ENCODE measurements around the gene HPDL.

The HPDL gene

DNA sequence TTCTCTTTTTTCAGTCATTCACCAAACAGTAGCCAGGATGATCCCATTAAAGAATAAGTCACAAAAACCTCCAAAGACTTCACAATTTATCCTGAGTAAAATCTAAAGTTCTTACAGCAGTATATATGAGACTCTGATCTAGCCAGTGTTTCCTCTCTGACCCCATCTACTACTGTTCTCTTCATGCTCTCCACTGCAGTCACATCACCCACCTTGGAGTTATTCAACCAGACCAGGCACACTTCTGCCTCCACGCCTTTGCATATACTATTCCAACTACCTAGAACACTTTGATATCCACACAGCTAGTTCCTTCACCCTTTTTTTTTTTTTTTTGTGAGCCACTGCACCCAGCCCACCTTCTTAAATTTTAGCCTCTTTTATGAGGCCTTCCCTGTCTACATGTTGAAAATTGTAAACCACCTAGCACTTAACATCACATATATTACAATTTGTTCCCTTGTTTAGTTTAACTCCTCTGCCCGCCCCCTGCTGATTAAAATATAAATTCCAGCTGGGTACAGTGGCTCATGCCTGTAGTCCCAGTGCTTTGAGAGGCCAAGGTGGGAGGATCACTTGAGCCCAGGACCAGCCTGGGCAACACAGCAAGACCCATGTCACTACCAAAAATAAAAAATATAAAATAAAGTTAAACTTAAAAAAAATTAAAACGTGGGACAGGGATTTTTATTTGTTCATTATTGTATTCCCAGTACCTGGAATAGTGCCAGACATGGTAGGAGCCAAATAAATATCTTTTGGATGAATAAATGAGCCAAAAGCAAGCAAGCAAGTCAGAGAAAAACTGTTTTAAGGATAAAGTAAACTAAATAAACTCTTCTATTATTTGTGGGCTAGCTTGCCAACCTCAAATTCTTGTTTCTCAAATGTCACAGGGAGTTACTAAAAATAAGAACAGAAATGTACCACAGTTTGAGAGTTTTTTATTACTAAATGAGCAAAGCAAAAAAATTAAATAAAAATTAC, 48.7 kb downstream of the HPDL start:
- Histone ChIP-seq H3K4me2 (ENCODE audit: low read length) (no peak overlapping the region), H3K9me3 (ENCODE audit: control insufficient read depth, insufficient read depth, low read length) (no peaks in the 10 kb centered on the region), H3K4me1 (ENCODE audit: control insufficient read depth, low read length) (peaks cover 16% of the 10 kb centered on the region), H3K4me3 (ENCODE audit: low read length) (no peak overlapping the region), H3K27me3 (ENCODE audit: control insufficient read depth, low read length) (no peaks in the 10 kb centered on the region), H3K27ac (ENCODE audit: low read depth, low read length) (no peak overlapping the region), H3K36me3 (ENCODE audit: control insufficient read depth, low read length) (no peaks in the 10 kb centered on the region), H3F3A (ENCODE audit: control insufficient read depth, insufficient read depth) (0 out of 2 replicates have a peak, but pooled peaks cover 3% of the 10 kb centered on the region), H3K79me2 (ENCODE audit: control insufficient read depth, low read length) (no peaks in the 10 kb centered on the region), H3K9me2 (replicated peaks; ENCODE audit: control insufficient read depth, low read length) (no peaks in the 10 kb centered on the region), H4K20me1 (ENCODE audit: control insufficient read depth, insufficient read depth, low read depth, low read length) (no peaks in the 10 kb centered on the region)
- TF ChIP-seq EZH2phosphoT487 (IDR thresholded peaks at IDR 0.05; ENCODE audit: borderline replicate concordance, low read length) = no peak
- TF ChIP-seq CTCF (IDR thresholded peaks at IDR 0.05; ENCODE audit: low read depth, low read length, poor library complexity, severe bottlenecking) = peak; percentile 18

- Histone ChIP-seq H3K27ac (ENCODE audit: low read depth, low read length) (no peak overlapping the region), H3K9me3 (ENCODE audit: control insufficient read depth, insufficient read depth, low read length) (no peaks in the 10 kb centered on the region), H4K20me1 (ENCODE audit: control insufficient read depth, insufficient read depth, low read depth, low read length) (no peaks in the 10 kb centered on the region), H3K79me2 (ENCODE audit: control insufficient read depth, low read length) (no peaks in the 10 kb centered on the region), H3K9me2 (replicated peaks; ENCODE audit: control insufficient read depth, low read length) (no peaks in the 10 kb centered on the region), H3K4me2 (ENCODE audit: low read length) (no peak overlapping the region), H3F3A (ENCODE audit: control insufficient read depth, insufficient read depth) (0 out of 2 replicates have a peak, but pooled peaks cover 3% of the 10 kb centered on the region), H3K27me3 (ENCODE audit: control insufficient read depth, low read length) (no peaks in the 10 kb centered on the region), H3K36me3 (ENCODE audit: control insufficient read depth, low read length) (no peaks in the 10 kb centered on the region), H3K4me1 (ENCODE audit: control insufficient read depth, low read length) (peaks cover 6% of the 10 kb centered on the region; the same call in 1 of the 2 replicates), H3K4me3 (ENCODE audit: low read length) (no peak overlapping the region)
- no peak for TF ChIP-seq CTCF (IDR thresholded peaks at IDR 0.05; ENCODE audit: low read depth, low read length, poor library complexity, severe bottlenecking)
- TF ChIP-seq EZH2phosphoT487 (IDR thresholded peaks at IDR 0.05; ENCODE audit: borderline replicate concordance, low read length) = no peak
Measured at GRCh38 chr1:45378184-45378583, 51.5 kb downstream of the HPDL start.

All from DOHH2 (cell line).